Choroid plexus epithelial cell (primary cell): Measurements from ENCODE around the gene DACT2.

Experiments
- DNase-seq: peaks from one replicate; pipeline ENCODE4 v3.0.0-alpha.2; 2010; ENCODE audit warnings: low read depth
- H3K4me3 ChIP-seq: 2 replicates; pipeline ENCODE4 v1.5.1; 2011; ENCODE audit warnings: low read depth, mild to moderate bottlenecking, control low read depth, low read length, moderate library complexity
- TF ChIP-seq, protein P1 (sequence below): conservative IDR thresholded peaks from 2 replicates; pipeline ENCODE4 v1.5.1; 2011; ENCODE audit warnings: low read depth, mild to moderate bottlenecking, control low read depth, inconsistent platforms, low read length, moderate library complexity

The DACT2 gene

DNA sequence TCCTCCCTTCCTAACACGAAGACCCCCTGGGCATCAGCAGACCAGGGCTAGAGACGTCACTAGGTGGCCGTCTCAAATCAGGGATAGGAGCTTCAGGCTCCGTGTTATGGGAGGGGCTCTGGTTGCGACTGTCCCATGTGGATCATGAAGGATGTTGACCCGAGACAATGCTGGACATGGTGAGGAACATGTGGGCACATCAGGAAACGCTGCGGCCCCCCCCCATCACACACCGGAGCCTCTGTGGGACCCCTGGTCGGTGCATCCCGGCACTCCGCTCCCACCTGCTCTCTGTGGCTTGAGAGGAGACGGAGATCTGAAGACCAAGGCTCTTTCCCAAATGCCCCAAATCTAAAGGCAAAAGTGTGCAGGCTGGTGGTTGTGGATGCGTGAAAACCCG lies 54.2 kb downstream of the DACT2 start:
- DNase-seq, result no peak
- TF ChIP-seq, protein P1, sequence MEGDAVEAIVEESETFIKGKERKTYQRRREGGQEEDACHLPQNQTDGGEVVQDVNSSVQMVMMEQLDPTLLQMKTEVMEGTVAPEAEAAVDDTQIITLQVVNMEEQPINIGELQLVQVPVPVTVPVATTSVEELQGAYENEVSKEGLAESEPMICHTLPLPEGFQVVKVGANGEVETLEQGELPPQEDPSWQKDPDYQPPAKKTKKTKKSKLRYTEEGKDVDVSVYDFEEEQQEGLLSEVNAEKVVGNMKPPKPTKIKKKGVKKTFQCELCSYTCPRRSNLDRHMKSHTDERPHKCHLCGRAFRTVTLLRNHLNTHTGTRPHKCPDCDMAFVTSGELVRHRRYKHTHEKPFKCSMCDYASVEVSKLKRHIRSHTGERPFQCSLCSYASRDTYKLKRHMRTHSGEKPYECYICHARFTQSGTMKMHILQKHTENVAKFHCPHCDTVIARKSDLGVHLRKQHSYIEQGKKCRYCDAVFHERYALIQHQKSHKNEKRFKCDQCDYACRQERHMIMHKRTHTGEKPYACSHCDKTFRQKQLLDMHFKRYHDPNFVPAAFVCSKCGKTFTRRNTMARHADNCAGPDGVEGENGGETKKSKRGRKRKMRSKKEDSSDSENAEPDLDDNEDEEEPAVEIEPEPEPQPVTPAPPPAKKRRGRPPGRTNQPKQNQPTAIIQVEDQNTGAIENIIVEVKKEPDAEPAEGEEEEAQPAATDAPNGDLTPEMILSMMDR, result no peak
- no peak overlapping the region for H3K4me3 ChIP-seq

GRCh38 chr6:168264593-168265335 lies 54.8 kb downstream of the DACT2 start:
- no peak overlapping the region for H3K4me3 ChIP-seq
- no peak for DNase-seq
- TF ChIP-seq, protein P1, result no peak

- TF ChIP-seq, protein P1, result no peak
- H3K4me3 ChIP-seq, result no peak overlapping the region
- no peak for DNase-seq
These were observed 56.1 kb downstream of the DACT2 start for GRCh38 chr6:168263351-168263905.

GRCh38 chr6:168261234-168261633 lies 58.3 kb downstream of the DACT2 start:
- TF ChIP-seq, protein P1, result no peak
- no peak overlapping the region for H3K4me3 ChIP-seq
- DNase-seq, result no peak

DNA sequence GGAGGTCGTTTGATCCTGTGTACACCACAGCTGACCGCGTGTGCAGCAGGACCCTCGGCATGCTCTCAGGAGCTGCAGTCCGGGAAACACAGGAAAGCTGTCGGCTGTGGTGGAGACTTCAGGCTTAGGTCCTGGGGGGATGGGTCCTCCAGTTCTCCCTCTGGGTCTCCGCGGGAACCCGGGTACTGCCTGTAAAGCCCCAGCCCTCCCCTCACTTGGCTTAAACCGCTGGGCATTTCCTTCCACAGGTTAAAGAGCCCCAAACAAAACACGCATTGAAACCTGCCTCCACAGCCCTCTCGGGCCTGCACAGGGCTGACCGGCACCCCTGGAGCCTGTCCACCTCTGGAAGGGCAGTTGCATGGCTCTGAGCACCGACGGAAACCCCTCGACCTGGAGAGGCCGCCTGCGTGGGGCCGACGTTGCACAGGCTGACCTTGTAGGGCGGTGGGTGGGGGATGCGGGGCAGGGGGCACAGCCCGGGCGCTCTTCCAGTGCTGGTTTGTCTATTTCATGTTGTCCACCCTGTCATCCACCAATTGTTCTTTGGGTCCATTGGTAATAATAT lies 59.1 kb downstream of the DACT2 start:
- TF ChIP-seq, protein P1, result no peak
- DNase-seq, result no peak
- H3K4me3 ChIP-seq, result no peak overlapping the region

- TF ChIP-seq, protein P1, result no peak
- DNase-seq, result no peak
- H3K4me3 ChIP-seq, result no peak overlapping the region
These were observed 60.8 kb downstream of the DACT2 start for GRCh38 chr6:168258795-168259194.

DNA sequence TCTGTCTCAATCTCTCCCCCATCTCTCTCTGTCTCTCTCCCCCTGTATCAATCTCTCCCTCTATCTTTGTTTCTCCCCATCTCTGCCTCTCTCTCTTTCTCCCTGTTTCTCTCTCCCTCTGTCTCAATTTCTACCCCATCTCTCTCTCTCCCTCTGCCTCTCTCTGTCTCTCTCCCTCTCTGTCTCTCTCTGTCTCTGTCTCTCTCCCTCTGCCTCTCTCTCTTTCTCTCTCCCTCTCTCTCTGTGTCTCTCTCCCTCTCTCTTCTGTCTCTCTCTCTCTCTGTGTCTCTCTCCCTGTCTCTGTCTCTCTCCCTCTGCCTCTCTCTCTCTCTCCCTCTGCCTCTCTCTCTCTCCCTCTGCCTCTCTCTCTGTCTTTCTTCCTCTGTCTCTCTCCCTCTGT lies 62.6 kb downstream of the DACT2 start:
- TF ChIP-seq, protein P1, result no peak
- H3K4me3 ChIP-seq, result no peak overlapping the region
- no peak for DNase-seq
